K562 (cell line): Measurements from ENCODE around the gene ZNF200. TPM values are rescaled to one million over a fixed set of nuclear protein-coding genes. Genes with fewer than 3 reads are reported as not detected.

Experiments used
- EHMT2 ChIP-seq: fragments of 450-650 bp; IDR thresholded peaks from 2 replicates; pipeline ENCODE4 v1.6.1; 2018; ENCODE audit warnings: antibody characterized with exemption
- PHB2 ChIP-seq: fragments of 450-650 bp; IDR thresholded peaks from 2 replicates; pipeline ENCODE4 v1.6.1; 2017; ENCODE audit warnings: low read depth
- POU5F1 ChIP-seq: fragments of 150-350 bp; IDR thresholded peaks from 2 replicates; pipeline ENCODE4 v1.6.1; 2014; ENCODE audit warnings: borderline replicate concordance, low read length, low read depth, mild to moderate bottlenecking; ENCODE audit not compliant: partially characterized antibody
- REST ChIP-seq, 2 experiments: fragments of 450-650 bp; formaldehyde crosslinking in 1 of 2; IDR thresholded peaks; 2 replicates each; pipeline versions ENCODE4 v1.4.0 to v1.6.1; 2014 to 2020; ENCODE audit warnings: mild to moderate bottlenecking in 2 of 2, borderline replicate concordance in 1 of 2, low read depth in 1 of 2
- TAF15 ChIP-seq: fragments of 200-400 bp; formaldehyde crosslinking; IDR thresholded peaks from 2 replicates; pipeline ENCODE4 v1.6.1; 2017; ENCODE audit warnings: mild to moderate bottlenecking, low read depth, low read length, moderate library complexity
- ZNF407 ChIP-seq: fragments of 450-650 bp; IDR thresholded peaks from 2 replicates; pipeline ENCODE4 v1.6.1; 2016; ENCODE audit warnings: low read depth
- polyA plus RNA-seq, 8 experiments: library from polyadenylated mRNA; depleted of rRNA in 4 of 8; stranded (reverse) in 5 of 8; unstranded in 3 of 8; fragments of >200 nt; fragmentation: Nextera tagmentation in 2 of 8; fragmentation: Illumina TruSeq in 1 of 8; extraction: Ambion mirVana in 2 of 8; extraction: Trizol in 1 of 8; gene quantifications; 2 replicates each; pipeline versions ENCODE4 v1.2.1 to v1.2.3, GENCODE V29; 2011 to 2014; ENCODE audit warnings: inconsistent platforms in 1 of 8, missing spikeins in 1 of 8
- total RNA-seq, 7 experiments: library from RNA; depleted of rRNA in 6 of 7; stranded (reverse); fragments of >200 nt in 6 of 7; fragmentation: Illumina TruSeq in 2 of 7; extraction: Trizol in 2 of 7; gene quantifications; 2 replicates each; pipeline versions ENCODE4 v1.2.1 to v1.2.3, GENCODE V29; 2011 to 2021; ENCODE audit warnings: low replicate concordance in 1 of 7

Gene ZNF200
- total and polyA plus RNA-seq, 9 of the 15 experiments (the other 6 are each of a cell fraction or from before 2014, with no cell fraction given), result 4.8 to 14.5 (median 9.2) TPM

GRCh38 chr16:3186946-3187690 lies 47.8 kb downstream of the ZNF200 start (continued):
- TF ChIP-seq REST (IDR thresholded peaks at IDR 0.05; ENCODE audit: borderline replicate concordance) (no peak), REST (CRISPR knock-in tag; IDR thresholded peaks at IDR 0.05; ENCODE audit: low read depth) (no peak), EHMT2 (no peak), POU5F1 (no peak), PHB2 (no peak), TAF15 (no peak), ZNF407 (no peak)
